H1 (cell line): ENCODE data around the gene TMPRSS3. TPM values are rescaled to one million over a fixed set of nuclear protein-coding genes. Genes with fewer than 3 reads are reported as not detected.

Source experiments
- CTCF ChIA-PET: fragments of 300-600 bp; sonication (Branson Sonifier 250); formaldehyde crosslinking; loops from one replicate; lab custom pipeline; 2021; ENCODE audit not compliant: partially characterized antibody; lab: Charles Lee
- POLR2A ChIA-PET: fragments of 300-600 bp; sonication (Branson Sonifier 250); formaldehyde crosslinking; loops from one replicate; lab custom pipeline; 2021; ENCODE audit warnings: inconsistent platforms; ENCODE audit not compliant: partially characterized antibody; lab: Charles Lee
- DNase-seq, 2 experiments: peaks; one replicate each; pipeline versions ENCODE4 v3.0.0 to v3.0.0-alpha.2; 2010 to 2022; ENCODE audit warnings: low spot score in 2 of 2, low read depth in 1 of 2, mixed read lengths in 1 of 2
- FAIRE-seq: peaks from 2 replicates; lab custom pipeline; 2011; peaks lifted over from hg19 to GRCh38; lab: Jason Lieb, UNC
- H2AFZ ChIP-seq: 2 replicates; pipeline ENCODE4 v1.8.1; 2012; ENCODE audit warnings: low read length, inconsistent platforms
- H2AK5ac ChIP-seq: 2 replicates; pipeline ENCODE4 v1.6.1; 2013; ENCODE audit warnings: low read depth, low read length
- H2BK120ac ChIP-seq: replicated peaks from 2 replicates; pipeline ENCODE3; 2013; ENCODE audit warnings: low read depth, low read length, inconsistent platforms
- H2BK12ac ChIP-seq: 2 replicates; pipeline ENCODE4 v1.6.1; 2013; ENCODE audit warnings: low read depth, low read length
- H2BK15ac ChIP-seq: 2 replicates; pipeline ENCODE4 v1.6.1; 2013; ENCODE audit warnings: low read length
- H2BK20ac ChIP-seq: 2 replicates; pipeline ENCODE4 v1.6.1; 2013; ENCODE audit warnings: low read length
- H2BK5ac ChIP-seq: 2 replicates; pipeline ENCODE4 v1.6.1; 2013; ENCODE audit warnings: low read depth, low read length
- H3K14ac ChIP-seq: 2 replicates; pipeline ENCODE4 v1.6.1; 2013; ENCODE audit warnings: inconsistent platforms; ENCODE audit not compliant: insufficient read length
- H3K18ac ChIP-seq: 2 replicates; pipeline ENCODE4 v1.6.1; 2013; ENCODE audit warnings: low read length; ENCODE audit errors: extremely low read depth
- H3K23ac ChIP-seq: 2 replicates; pipeline ENCODE4 v1.6.1; 2013; ENCODE audit warnings: inconsistent platforms; ENCODE audit not compliant: insufficient read length
- H3K23me2 ChIP-seq: 2 replicates; pipeline ENCODE4 v1.6.1; 2013; ENCODE audit warnings: low read depth, low read length
- H3K27ac ChIP-seq: 2 replicates; pipeline ENCODE4 v1.6.1; 2011; ENCODE audit warnings: low read depth, low read length, inconsistent platforms
- H3K27me3 ChIP-seq, 4 experiments: replicated peaks in 1 of 4; 1 replicate in 1 of 4; 2 replicates in 3 of 4; pipeline versions ENCODE4 v1.6.1 to v1.8.1; 2011 to 2013; ENCODE audit warnings: low read length in 3 of 4, mild to moderate bottlenecking in 3 of 4, inconsistent platforms in 2 of 4, mixed read lengths in 2 of 4, moderate library complexity in 1 of 4; ENCODE audit not compliant: control insufficient read depth in 3 of 4, insufficient read depth in 3 of 4; ENCODE audit errors: extremely low read depth in 1 of 4
- H3K36me3 ChIP-seq, 4 experiments: 2 replicates each; pipeline versions ENCODE4 v1.6.1 to v1.8.1; 2011 to 2013; ENCODE audit warnings: mild to moderate bottlenecking in 4 of 4, low read length in 3 of 4, moderate library complexity in 2 of 4, control low read depth in 1 of 4, inconsistent platforms in 1 of 4; ENCODE audit not compliant: insufficient read depth in 4 of 4, control insufficient read depth in 2 of 4
- H3K4ac ChIP-seq: replicated peaks from 2 replicates; pipeline ENCODE3; 2013; ENCODE audit warnings: low read length, low read depth, mixed read lengths, inconsistent platforms; ENCODE audit not compliant: insufficient read length
- H3K4me1 ChIP-seq, 4 experiments: replicated peaks in 1 of 4; 1 replicate in 1 of 4; 2 replicates in 3 of 4; pipeline versions ENCODE4 v1.6.1 to v1.8.1; 2011 to 2013; ENCODE audit warnings: low read length in 3 of 4, inconsistent platforms in 2 of 4, mixed read lengths in 1 of 4; ENCODE audit not compliant: insufficient read depth in 4 of 4, control insufficient read depth in 3 of 4
- H3K4me2 ChIP-seq, 2 experiments: 2 replicates each; pipeline versions ENCODE4 v1.6.1 to v1.8.1; 2011 to 2013; ENCODE audit warnings: low read depth in 2 of 2, low read length in 2 of 2, control low read depth in 1 of 2, inconsistent platforms in 1 of 2, mild to moderate bottlenecking in 1 of 2; ENCODE audit not compliant: insufficient read depth in 1 of 2
- H3K4me3 ChIP-seq, 4 experiments: fragments of 200-600, 300-600 bp in 1 of 4; sonication (generic), shearing (Covaris generic), sonication (Bioruptor Twin) in 1 of 4; 2 replicates each; pipeline versions ENCODE4 v1.5.1 to v1.8.1; 2011 to 2016; ENCODE audit warnings: low read length in 4 of 4, low read depth in 3 of 4, control low read depth in 2 of 4, inconsistent platforms in 2 of 4, mild to moderate bottlenecking in 2 of 4, mixed read lengths in 1 of 4, moderate library complexity in 1 of 4; ENCODE audit not compliant: insufficient read depth in 2 of 4; ENCODE audit errors: extremely low read depth in 1 of 4
- H3K56ac ChIP-seq: replicated peaks from 2 replicates; pipeline ENCODE3; 2013; ENCODE audit warnings: low read depth, mild to moderate bottlenecking, mixed read lengths, low read length, inconsistent platforms; ENCODE audit not compliant: insufficient read length
- H3K79me1 ChIP-seq: 2 replicates; pipeline ENCODE4 v1.6.1; 2013; ENCODE audit warnings: low read depth, low read length, control low read depth
- H3K79me2 ChIP-seq, 2 experiments: 2 replicates each; pipeline versions ENCODE4 v1.6.1 to v1.8.1; 2012 to 2013; ENCODE audit warnings: low read length in 2 of 2, mild to moderate bottlenecking in 2 of 2, inconsistent platforms in 1 of 2; ENCODE audit not compliant: insufficient read depth in 2 of 2, control insufficient read depth in 1 of 2
- H3K9ac ChIP-seq, 4 experiments: replicated peaks in 1 of 4; 1 replicate in 1 of 4; 2 replicates in 3 of 4; pipeline versions ENCODE4 v1.6.1 to v1.8.1; 2011 to 2013; ENCODE audit warnings: low read depth in 3 of 4, low read length in 3 of 4, control low read depth in 2 of 4, mild to moderate bottlenecking in 2 of 4, moderate library complexity in 2 of 4, inconsistent platforms in 1 of 4; ENCODE audit errors: extremely low read depth in 1 of 4
- H3K9me3 ChIP-seq, 2 experiments: 2 replicates each; pipeline versions ENCODE4 v1.6.1 to v1.8.1; 2012 to 2013; ENCODE audit warnings: mild to moderate bottlenecking in 2 of 2, moderate library complexity in 2 of 2, control low read depth in 1 of 2, inconsistent platforms in 1 of 2, low read depth in 1 of 2, low read length in 1 of 2, mixed read lengths in 1 of 2; ENCODE audit not compliant: insufficient read depth in 2 of 2
- H4K20me1 ChIP-seq, 2 experiments: replicated peaks in 1 of 2; 2 replicates each; pipeline versions ENCODE3 to v1.8.1; 2011 to 2013; ENCODE audit warnings: inconsistent platforms in 2 of 2, low read length in 2 of 2, mild to moderate bottlenecking in 1 of 2; ENCODE audit not compliant: insufficient read depth in 2 of 2, control insufficient read depth in 1 of 2
- H4K5ac ChIP-seq: 2 replicates; pipeline ENCODE4 v1.6.1; 2013; ENCODE audit warnings: low read length, low read depth, mixed read lengths, inconsistent platforms; ENCODE audit not compliant: insufficient read length
- H4K8ac ChIP-seq: 2 replicates; pipeline ENCODE4 v1.8.0; 2013; ENCODE audit warnings: mild to moderate bottlenecking, moderate library complexity, low read length, inconsistent platforms; ENCODE audit not compliant: insufficient read depth; ENCODE audit errors: extremely low read depth
- H4K91ac ChIP-seq: replicated peaks from 2 replicates; pipeline ENCODE3; 2013; ENCODE audit warnings: low read length, mixed read lengths, inconsistent platforms; ENCODE audit not compliant: insufficient read length
- ASH2L ChIP-seq: fragments of 200-600, 300-600 bp; sonication (generic); IDR thresholded peaks from one replicate; pipeline ENCODE4 v1.7.1; 2017; ENCODE audit warnings: low read length
- CHD1 ChIP-seq: IDR thresholded peaks from 2 replicates; pipeline ENCODE4 v1.6.1; 2012; ENCODE audit warnings: low read depth, low read length, improper control_type of control experiment
- CHD2 ChIP-seq: IDR thresholded peaks from 2 replicates; pipeline ENCODE4 v1.6.1; 2012; ENCODE audit warnings: low read length, improper control_type of control experiment
- EGR1 ChIP-seq: IDR thresholded peaks from 2 replicates; pipeline ENCODE4 v1.6.1; 2011; ENCODE audit warnings: low read depth, low read length, borderline replicate concordance
- EZH2 ChIP-seq: fragments of 200-600 bp; sonication (generic); IDR thresholded peaks from 2 replicates; pipeline ENCODE4 v1.7.1; 2012; ENCODE audit warnings: low read depth, mild to moderate bottlenecking, moderate library complexity, low read length, inconsistent platforms; ENCODE audit not compliant: severe bottlenecking
- HDAC2 ChIP-seq, 2 experiments: fragments of 300-600 bp in 1 of 2; sonication (generic) in 1 of 2; IDR thresholded peaks; 2 replicates each; pipeline ENCODE4 v1.6.1; 2011 to 2012; ENCODE audit warnings: low read depth in 2 of 2, low read length in 2 of 2, mild to moderate bottlenecking in 2 of 2, moderate library complexity in 2 of 2, borderline replicate concordance in 1 of 2, inconsistent platforms in 1 of 2
- HDAC6 ChIP-seq: IDR thresholded peaks from one replicate; pipeline ENCODE4 v1.7.1; 2012; ENCODE audit warnings: low read depth, mild to moderate bottlenecking, inconsistent platforms, low read length, moderate library complexity
- JUND ChIP-seq: IDR thresholded peaks from 2 replicates; pipeline ENCODE4 v1.6.1; 2011; ENCODE audit warnings: mild to moderate bottlenecking, improper control_type of control experiment, low read length
- KDM4A ChIP-seq: IDR thresholded peaks from one replicate; pipeline ENCODE4 v1.7.1; 2012; ENCODE audit warnings: low read depth, mild to moderate bottlenecking, moderate library complexity, low read length, inconsistent platforms; ENCODE audit not compliant: severe bottlenecking
- MAFK ChIP-seq: IDR thresholded peaks from 2 replicates; pipeline ENCODE4 v1.6.1; 2012; ENCODE audit warnings: low read depth, mild to moderate bottlenecking, improper control_type of control experiment, low read length
- MAX ChIP-seq: IDR thresholded peaks from 2 replicates; pipeline ENCODE4 v1.6.1; 2012; ENCODE audit warnings: inconsistent platforms
- PHF8 ChIP-seq: fragments of 200-600 bp; sonication (generic); conservative IDR thresholded peaks from 2 replicates; pipeline ENCODE4 v1.7.1; 2012; ENCODE audit warnings: low read depth, mild to moderate bottlenecking, inconsistent platforms, low read length, moderate library complexity
- POLR2A ChIP-seq, 2 experiments: IDR thresholded peaks; 1 replicate in 1 of 2; 2 replicates in 1 of 2; pipeline ENCODE4 v1.6.1; 2011; ENCODE audit warnings: low read depth in 2 of 2, low read length in 2 of 2, mild to moderate bottlenecking in 2 of 2; ENCODE audit errors: control extremely low read depth in 1 of 2
- POU5F1 ChIP-seq: IDR thresholded peaks from 2 replicates; pipeline ENCODE4 v1.6.1; 2011; ENCODE audit warnings: low read depth, mild to moderate bottlenecking, low read length, moderate library complexity
- RXRA ChIP-seq: IDR thresholded peaks from 2 replicates; pipeline ENCODE4 v1.6.1; 2011; ENCODE audit warnings: low read depth, mild to moderate bottlenecking, low read length, moderate library complexity; ENCODE audit not compliant: insufficient read depth
- WGBS, 2 experiments: shearing (Covaris generic) in 1 of 2; methylation state at CpG; one replicate each; pipeline versions ENCODE4 v1.1.6 to v1.1.7; 2013 to 2015; ENCODE audit warnings: low lambda C conversion rate in 2 of 2, mixed read lengths in 2 of 2, inconsistent platforms in 1 of 2, low coverage in 1 of 2, missing lambda C conversion rate in 1 of 2; ENCODE audit not compliant: insufficient replicate concordance in 2 of 2, insufficient coverage in 1 of 2, insufficient read length in 1 of 2; ENCODE audit errors: extremely low coverage in 1 of 2, missing lambda C conversion rate in 1 of 2; 5-methylcytosine and 5-hydroxymethylcytosine counted together
- polyA plus RNA-seq, 7 experiments: library from polyadenylated mRNA; depleted of rRNA in 3 of 7; stranded (reverse) in 5 of 7; unstranded in 2 of 7; fragments of >200 nt in 5 of 7; fragments of 200-250 nt in 2 of 7; gene quantifications; 1 replicate in 5 of 7; 2 replicates in 1 of 7; 4 replicates in 1 of 7; pipeline versions ENCODE4 v1.2.1 to v1.2.3, GENCODE V29; 2011 to 2013; ENCODE audit warnings: missing spikeins in 2 of 7, mixed read lengths in 2 of 7
- total RNA-seq: library from RNA; stranded (reverse); fragmentation: NEBNext Ultra II Directional; extraction: Animal tissue kit (Norgen Biotek cat#: 25700); gene quantifications from 2 replicates; pipeline ENCODE4 v1.2.1, GENCODE V29; 2021

Gene TMPRSS3
- total and polyA plus RNA-seq, 2 of the 8 experiments (the other 6 are each of a cell fraction or from before 2014, with no cell fraction given) = 0.38 TPM; not detected in 1

DNA sequence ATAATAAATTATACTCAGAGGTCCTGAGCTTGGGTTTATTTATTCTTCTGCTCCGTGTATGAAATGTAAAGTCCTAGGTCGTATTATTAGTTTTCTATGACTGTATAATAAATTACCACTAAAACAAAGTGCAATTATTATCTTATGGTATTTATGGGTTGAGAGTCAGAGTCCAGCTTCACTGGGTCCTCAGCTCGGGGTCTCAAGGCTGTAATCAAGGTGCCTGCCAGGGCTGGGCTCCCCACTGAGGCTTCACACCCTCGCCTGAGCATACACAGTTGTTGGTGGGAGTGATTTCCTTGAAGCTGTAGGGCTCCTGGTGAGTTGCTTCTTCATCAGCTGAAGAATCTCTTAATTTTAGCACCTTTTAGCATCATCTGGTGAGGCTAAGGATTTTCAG is 23.0 kb upstream of the TMPRSS3 start:
- no peak overlapping the region for H4K91ac ChIP-seq
- H2BK20ac ChIP-seq = no peak overlapping the region
- no peak overlapping the region for H3K9ac ChIP-seq
- H2AFZ ChIP-seq = no peak overlapping the region
- H3K23ac ChIP-seq = no peak overlapping the region
- H2BK120ac ChIP-seq = no peak overlapping the region
- H3K4ac ChIP-seq = no peak overlapping the region
- no peak overlapping the region for H3K14ac ChIP-seq
- no peak overlapping the region for H2BK12ac ChIP-seq
- WGBS, 2 experiments = 87% methylated on average over 4 of the region's 4 CpGs; no CpG with 5 or more reads in 1 of the 2 experiments
- no peak overlapping the region for H2BK15ac ChIP-seq
- no peaks in the 10 kb centered on the region for H3K27me3 ChIP-seq
- no peak overlapping the region for H3K18ac ChIP-seq
- no peak overlapping the region for H3K56ac ChIP-seq
- no peak overlapping the region for H2BK5ac ChIP-seq
- H3K79me2 ChIP-seq = no peaks in the 10 kb centered on the region
- no peak overlapping the region for H4K5ac ChIP-seq
- no peak overlapping the region for H3K4me3 ChIP-seq
- peaks cover 0 to 3% (median under 1%) of the 10 kb centered on the region in 4 experiments; a peak in 3 of 7 replicates for H3K4me1 ChIP-seq
- 0 out of 4 replicates have a peak, but pooled peaks cover 0 to 2% of the 10 kb centered on the region in 2 experiments for H3K9me3 ChIP-seq
- no peak overlapping the region for H3K4me2 ChIP-seq
- no peaks in the 10 kb centered on the region for H3K36me3 ChIP-seq
- FAIRE-seq (no peak), DNase-seq (no peak)
- no peak overlapping the region; the same call in 1 of the 2 replicates for H4K8ac ChIP-seq
- H3K79me1 ChIP-seq = no peaks in the 10 kb centered on the region
- no peak overlapping the region for H2AK5ac ChIP-seq
- H3K27ac ChIP-seq = no peak overlapping the region
- H3K23me2 ChIP-seq = no peaks in the 10 kb centered on the region
- ChIA-PET CTCF (interaction anchor here (1.1 to 1.5 kb wide), 2 partner anchors 26 to 31 kb away, joined by 3 read pairs; no protein-coding TSS in a partner anchor), POLR2A (no interaction called here)
- no peaks in the 10 kb centered on the region for H4K20me1 ChIP-seq
- TF ChIP-seq ASH2L (no peak), POLR2A (IDR thresholded peaks at IDR 0.05; ENCODE audit: control extremely low read depth in 1 of 2, low read depth in 2 of 2, low read length in 2 of 2) (no peak), HDAC2 (IDR thresholded peaks at IDR 0.05; ENCODE audit: borderline replicate concordance in 1 of 2, low read depth in 2 of 2, low read length in 2 of 2) (no peak), HDAC6 (no peak), JUND (no peak), PHF8 (no peak), POU5F1 (no peak), RXRA (no peak), EZH2 (no peak), MAX (no peak), CHD2 (no peak), MAFK (no peak), CHD1 (no peak), KDM4A (no peak), EGR1 (no peak)
